Ovary (tissue), 9 donors: ENCODE measurements around the gene TCHP. TPM values are rescaled to one million over a fixed set of nuclear protein-coding genes. Genes with fewer than 3 reads are reported as not detected.
"Not testable (repeated sequence)": the region's sequence is repeated elsewhere in the genome, so short reads cannot be mapped to it uniquely, and the experiment has no call there.

Experiments used
- DNase-seq, 5 donors: peaks; one replicate each; pipeline ENCODE4 v3.0.0-alpha.2; 2019 to 2020
- H3K27ac ChIP-seq, 2 donors: fragments of 200-600 bp; one replicate each; pipeline versions ENCODE4 v1.5.1 to v1.8.0; 2019 to 2022
- H3K27me3 ChIP-seq: fragments of 200-600 bp; one replicate; pipeline ENCODE4 v1.8.0; 2022
- H3K36me3 ChIP-seq: fragments of 200-600 bp; sonication (generic); one replicate; pipeline ENCODE4 v1.5.1; 2019
- H3K4me1 ChIP-seq: one replicate; pipeline ENCODE4 v1.8.1; 2013; ENCODE audit warnings: mild to moderate bottlenecking, moderate library complexity; ENCODE audit not compliant: insufficient read depth
- H3K4me3 ChIP-seq: fragments of 200-600 bp; sonication (generic); one replicate; pipeline ENCODE4 v1.5.1; 2017
- H3K9me3 ChIP-seq, 2 donors: fragments of 200-600 bp in 1 of 2; sonication (generic) in 1 of 2; one replicate each; pipeline versions ENCODE4 v1.5.1 to v1.8.1; 2013 to 2019; ENCODE audit warnings: mild to moderate bottlenecking in 1 of 2, moderate library complexity in 1 of 2
- EP300 ChIP-seq: sonication (generic); formaldehyde crosslinking; IDR thresholded peaks from one replicate; pipeline ENCODE4 v1.6.1; 2017; ENCODE audit warnings: antibody characterized with exemption
- POLR2A ChIP-seq: fragments of 450-650 bp; IDR thresholded peaks from one replicate; pipeline ENCODE4 v1.6.1; 2017; ENCODE audit warnings: antibody characterized with exemption, mild to moderate bottlenecking, moderate library complexity
- WGBS, 3 donors: extraction: QIAGEN DNeasy Blood & Tissue Kit in 1 of 3; methylation state at CpG; one replicate each; pipeline versions ENCODE4 v1.1.5 to v1.1.7; 2013 to 2017; 5-methylcytosine and 5-hydroxymethylcytosine counted together
- intact Hi-C, 4 donors: fragments of 100-400 bp; cut with DNase I; formaldehyde crosslinking; loops; one replicate each; pipeline versions ENCODE4 v1.11.0 to v1.15.1; 2022 to 2023
- polyA plus RNA-seq, 2 donors: library from polyadenylated mRNA; stranded (reverse); fragments of 200-250 nt in 1 of 2; fragments of 350-450 nt in 1 of 2; fragmentation: Illumina TruSeq in 1 of 2; extraction: RNeasy Lipid Tissue Mini Kit (QIAGEN cat#74804) in 1 of 2; gene quantifications; one replicate each; pipeline ENCODE4 v1.2.3, GENCODE V29; 2013 to 2014
- total RNA-seq, 7 donors: library from RNA; depleted of rRNA in 2 of 7; stranded (reverse); fragments of >200 nt in 2 of 7; fragmentation: NEBNext Ultra II Directional in 3 of 7; extraction: Animal tissue kit (Norgen Biotek cat#: 25700) in 3 of 7; gene quantifications; one replicate each; pipeline versions ENCODE4 v1.1.0 to v1.2.4, GENCODE V29; 2016 to 2023
- TF ChIP-seq, protein P1 (sequence below), 3 donors: fragments of 450-650 bp in 2 of 3; fragments of 200-600 bp in 1 of 3; IDR thresholded peaks; one replicate each; pipeline versions ENCODE4 v1.5.1 to v1.8.0; 2016 to 2022; ENCODE audit warnings: antibody characterized with exemption in 3 of 3, mild to moderate bottlenecking in 1 of 3
- donor health status: DM: no; HTN: no; CAD: no; lungs with moderate emphysema.
- donor health status: DM: no; HTN: no; CAD: no.
- donor health status: Bipolar disorder and iron deficiency.
- donor health status: DM: yes; HTN: yes; CAD: no.
- donor health status: DM: no; HTN: no; CAD: no.
- donor health status: DM: yes; HTN: yes; CAD: no.

TCHP gene
- total and polyA plus RNA-seq, 9 donors, result 11.2 to 21.6 (median 18.8) TPM

- TF ChIP-seq, protein P1, sequence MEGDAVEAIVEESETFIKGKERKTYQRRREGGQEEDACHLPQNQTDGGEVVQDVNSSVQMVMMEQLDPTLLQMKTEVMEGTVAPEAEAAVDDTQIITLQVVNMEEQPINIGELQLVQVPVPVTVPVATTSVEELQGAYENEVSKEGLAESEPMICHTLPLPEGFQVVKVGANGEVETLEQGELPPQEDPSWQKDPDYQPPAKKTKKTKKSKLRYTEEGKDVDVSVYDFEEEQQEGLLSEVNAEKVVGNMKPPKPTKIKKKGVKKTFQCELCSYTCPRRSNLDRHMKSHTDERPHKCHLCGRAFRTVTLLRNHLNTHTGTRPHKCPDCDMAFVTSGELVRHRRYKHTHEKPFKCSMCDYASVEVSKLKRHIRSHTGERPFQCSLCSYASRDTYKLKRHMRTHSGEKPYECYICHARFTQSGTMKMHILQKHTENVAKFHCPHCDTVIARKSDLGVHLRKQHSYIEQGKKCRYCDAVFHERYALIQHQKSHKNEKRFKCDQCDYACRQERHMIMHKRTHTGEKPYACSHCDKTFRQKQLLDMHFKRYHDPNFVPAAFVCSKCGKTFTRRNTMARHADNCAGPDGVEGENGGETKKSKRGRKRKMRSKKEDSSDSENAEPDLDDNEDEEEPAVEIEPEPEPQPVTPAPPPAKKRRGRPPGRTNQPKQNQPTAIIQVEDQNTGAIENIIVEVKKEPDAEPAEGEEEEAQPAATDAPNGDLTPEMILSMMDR (IDR thresholded peaks at IDR 0.05), result no peak
- no peak for TF ChIP-seq EP300
- no peak for TF ChIP-seq POLR2A
- Histone ChIP-seq H3K27me3 (no peaks in the 10 kb centered on the region), H3K36me3 (no peaks in the 10 kb centered on the region), H3K9me3 (no peaks in the 10 kb centered on the region), H3K4me3 (no peak overlapping the region), H3K4me1 (peaks cover 9% of the 10 kb centered on the region), H3K27ac (no peak overlapping the region)
- DNase-seq, result no peak
- WGBS, 3 donors, result 94 to 96% (median 95%) methylated on average over 5 of the region's 5 CpGs
- intact Hi-C loops, result no loop called here
Observed at GRCh38 chr12:109860977-109861376, 39.1 kb upstream of the TCHP start.

GRCh38 chr12:109861689-109862314 lies 38.3 kb upstream of the TCHP start:
- H3K4me3 ChIP-seq, result no peak overlapping the region
- H3K27me3 ChIP-seq, result no peaks in the 10 kb centered on the region
- peaks cover 9% of the 10 kb centered on the region for H3K4me1 ChIP-seq
- no peak overlapping the region for H3K27ac ChIP-seq
- WGBS, 3 donors, result 75 to 80% (median 77%) methylated on average over 17 of the region's 17 CpGs
- H3K9me3 ChIP-seq, result no peaks in the 10 kb centered on the region
- no peaks in the 10 kb centered on the region for H3K36me3 ChIP-seq
- intact Hi-C loops, result no loop called here
- TF ChIP-seq POLR2A, result no peak
- TF ChIP-seq, protein P1 (IDR thresholded peaks at IDR 0.05), result no peak
- TF ChIP-seq EP300, result no peak
- no peak for DNase-seq

GRCh38 chr12:109862491-109862890 lies 37.6 kb upstream of the TCHP start:
- H3K9me3 ChIP-seq, H3K4me1 ChIP-seq, H3K4me3 ChIP-seq, H3K27ac ChIP-seq, DNase-seq, H3K36me3 ChIP-seq, H3K27me3 ChIP-seq, intact Hi-C loops: not testable (repeated sequence)
- 85 to 93% (median 91%) methylated on average over 9 of the region's 9 CpGs for WGBS, 3 donors

GRCh38 chr12:109863847-109864712 lies 36.0 kb upstream of the TCHP start:
- H3K27ac ChIP-seq, result no peak overlapping the region

More at GRCh38 chr12:109863847-109864712, 36.0 kb upstream of the TCHP start:
- H3K36me3 ChIP-seq, result no peaks in the 10 kb centered on the region
- intact Hi-C loops, result no loop called here
- DNase-seq, result no peak
- peaks cover 9% of the 10 kb centered on the region for H3K4me1 ChIP-seq
- H3K27me3 ChIP-seq, result no peaks in the 10 kb centered on the region
- no peaks in the 10 kb centered on the region for H3K9me3 ChIP-seq
- TF ChIP-seq EP300 (no peak), POLR2A (no peak)
- TF ChIP-seq, protein P1 (IDR thresholded peaks at IDR 0.05), result no peak
- 70 to 80% (median 76%) methylated on average over 9 of the region's 9 CpGs for WGBS, 3 donors
- no peak overlapping the region for H3K4me3 ChIP-seq
